HepG2 (cell line): Measurements from ENCODE around the gene NYNRIN. TPM values are rescaled to one million over a fixed set of nuclear protein-coding genes. Genes with fewer than 3 reads are reported as not detected.

ENCODE experiments used
- ATRX ChIP-seq: sonication (generic); formaldehyde crosslinking; IDR thresholded peaks from 2 replicates; pipeline ENCODE4 v1.4.0; 2020; ENCODE audit warnings: missing genetic modification reagents, borderline replicate concordance
- EEA1 ChIP-seq: sonication (generic); formaldehyde crosslinking; IDR thresholded peaks from 2 replicates; pipeline ENCODE4 v1.5.1; 2020; ENCODE audit warnings: mild to moderate bottlenecking, missing genetic modification reagents, borderline replicate concordance
- HDAC6 ChIP-seq: fragments of 200-600 bp; sonication (generic); IDR thresholded peaks from 2 replicates; pipeline ENCODE4 v1.7.0; 2017; ENCODE audit warnings: mild to moderate bottlenecking, antibody characterized with exemption, low read length, low read depth
- KMT2A ChIP-seq: sonication (generic); formaldehyde crosslinking; IDR thresholded peaks from 2 replicates; pipeline ENCODE4 v1.4.0; 2020; ENCODE audit warnings: missing genetic modification reagents
- RAD51 ChIP-seq: fragments of 450-650 bp; IDR thresholded peaks from 2 replicates; pipeline ENCODE4 v1.6.1; 2016; ENCODE audit warnings: borderline replicate concordance
- RBM22 ChIP-seq: fragments of 200-400 bp; formaldehyde crosslinking; optimal IDR thresholded peaks from 2 replicates; pipeline ENCODE3; 2017; ENCODE audit warnings: mild to moderate bottlenecking, low read length, moderate library complexity
- REXO4 ChIP-seq: sonication (generic); formaldehyde crosslinking; IDR thresholded peaks from 2 replicates; pipeline ENCODE4 v1.8.0; 2022; ENCODE audit warnings: missing genetic modification reagents, mild to moderate bottlenecking, borderline replicate concordance
- SRSF9 ChIP-seq: fragments of 200-400 bp; formaldehyde crosslinking; IDR thresholded peaks from 2 replicates; pipeline ENCODE4 v1.6.1; 2018; ENCODE audit warnings: borderline replicate concordance, mild to moderate bottlenecking, low read depth, low read length; ENCODE audit not compliant: insufficient read depth, poor library complexity, severe bottlenecking
- ZKSCAN1 ChIP-seq: fragments of 150-350 bp; IDR thresholded peaks from 2 replicates; pipeline ENCODE4 v1.6.1; 2014; ENCODE audit warnings: low read length
- ZKSCAN8 ChIP-seq: IDR thresholded peaks from 2 replicates; pipeline ENCODE4 v1.6.1; 2016; ENCODE audit warnings: borderline replicate concordance, missing genetic modification reagents, missing compliant biosample characterization
- ZNF354B ChIP-seq: sonication (generic); formaldehyde crosslinking; IDR thresholded peaks from 2 replicates; pipeline ENCODE4 v1.8.0; 2022; ENCODE audit warnings: mild to moderate bottlenecking, missing genetic modification reagents
- ZNF563 ChIP-seq: sonication (generic); formaldehyde crosslinking; IDR thresholded peaks from 2 replicates; pipeline ENCODE4 v1.8.0; 2022; ENCODE audit warnings: mild to moderate bottlenecking, moderate library complexity, missing genetic modification reagents
- ZNF737 ChIP-seq: sonication (generic); formaldehyde crosslinking; IDR thresholded peaks from 2 replicates; pipeline ENCODE4 v1.5.0; 2020; ENCODE audit warnings: missing genetic modification reagents, mild to moderate bottlenecking, borderline replicate concordance
- ZNF780A ChIP-seq: sonication (generic); formaldehyde crosslinking; IDR thresholded peaks from 2 replicates; pipeline ENCODE4 v1.8.0; 2022; ENCODE audit warnings: mild to moderate bottlenecking, missing genetic modification reagents, moderate library complexity
- polyA plus RNA-seq, 8 experiments: library from polyadenylated mRNA; depleted of rRNA in 3 of 8; stranded (reverse) in 7 of 8; unstranded in 1 of 8; fragments of >200 nt; fragmentation: Illumina TruSeq in 4 of 8; extraction: Trizol in 4 of 8; gene quantifications; 2 replicates each; pipeline versions ENCODE4 v1.2.1 to v1.2.3, GENCODE V29; 2011 to 2016; ENCODE audit warnings: low read depth in 4 of 8, missing spikeins in 1 of 8, mixed read lengths in 1 of 8; ENCODE audit not compliant: insufficient read depth in 1 of 8
- total RNA-seq, 5 experiments: library from RNA; depleted of rRNA; stranded (reverse); fragments of >200 nt; fragmentation: Illumina TruSeq; extraction: Trizol; gene quantifications; 2 replicates each; pipeline ENCODE4 v1.2.3, GENCODE V29; 2016; ENCODE audit warnings: low read depth in 1 of 5
- TF ChIP-seq, protein P1 (sequence below): sonication (generic); formaldehyde crosslinking; conservative IDR thresholded peaks from 2 replicates; pipeline ENCODE4 v1.4.0; 2020; ENCODE audit warnings: missing genetic modification reagents
- TF ChIP-seq, protein P2 (sequence below), 2 experiments: sonication (generic) in 1 of 2; formaldehyde crosslinking in 1 of 2; IDR thresholded peaks; 2 replicates each; pipeline versions ENCODE4 v1.6.1 to v1.9.0; 2014 to 2022; ENCODE audit warnings: antibody characterized with exemption in 1 of 2, borderline replicate concordance in 1 of 2, inconsistent platforms in 1 of 2, low read depth in 1 of 2, missing genetic modification reagents in 1 of 2
- TF ChIP-seq, protein P3 (sequence below): sonication (generic); formaldehyde crosslinking; conservative IDR thresholded peaks from 2 replicates; pipeline ENCODE4 v1.4.0; 2020; ENCODE audit warnings: mild to moderate bottlenecking, missing genetic modification reagents, moderate library complexity

The NYNRIN gene
- total and polyA plus RNA-seq, 2 of the 13 experiments (the other 11 are each of a cell fraction or from before 2014, with no cell fraction given), result 0.63 to 1.1 TPM

DNA sequence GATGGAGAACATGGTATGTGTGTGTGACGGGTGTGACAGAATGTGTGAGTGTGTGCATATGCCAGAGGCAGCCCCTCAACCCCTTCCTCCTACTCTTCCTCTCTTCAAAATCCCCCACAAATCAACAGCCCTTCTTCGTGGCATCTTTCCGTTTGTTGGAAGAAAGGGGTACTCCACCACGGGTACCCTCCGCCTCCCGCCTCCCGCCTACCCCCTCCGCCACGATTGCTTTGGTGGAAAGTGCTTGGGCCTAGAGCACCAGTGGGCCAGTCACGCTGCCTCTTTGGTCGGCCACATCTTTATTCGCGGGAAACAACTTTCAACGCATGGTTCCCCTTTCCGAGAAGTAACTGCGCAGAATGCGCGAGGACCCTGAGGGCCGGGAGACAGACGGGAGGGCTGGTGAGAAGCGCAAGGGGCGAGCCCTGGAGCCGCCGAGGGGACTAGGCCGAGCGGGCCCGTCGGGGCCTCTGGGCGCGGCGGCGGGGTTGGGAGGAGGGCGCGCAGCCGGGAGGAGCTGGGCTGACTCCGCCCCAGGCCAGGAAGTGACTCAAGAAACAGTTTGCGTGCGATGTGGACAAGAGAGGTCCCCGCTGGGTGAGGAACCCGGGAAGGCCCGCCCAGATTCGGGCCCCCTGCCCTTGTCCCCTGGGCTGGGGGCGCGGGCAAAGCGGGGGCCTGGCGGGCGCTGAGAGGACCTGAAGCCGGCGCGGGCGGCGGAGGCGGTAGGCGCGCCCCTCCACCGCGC, 30.8 kb downstream of the NYNRIN start, which contains the start of the genes CBLN3 and KHNYN (continued):
- TF ChIP-seq, protein P1, sequence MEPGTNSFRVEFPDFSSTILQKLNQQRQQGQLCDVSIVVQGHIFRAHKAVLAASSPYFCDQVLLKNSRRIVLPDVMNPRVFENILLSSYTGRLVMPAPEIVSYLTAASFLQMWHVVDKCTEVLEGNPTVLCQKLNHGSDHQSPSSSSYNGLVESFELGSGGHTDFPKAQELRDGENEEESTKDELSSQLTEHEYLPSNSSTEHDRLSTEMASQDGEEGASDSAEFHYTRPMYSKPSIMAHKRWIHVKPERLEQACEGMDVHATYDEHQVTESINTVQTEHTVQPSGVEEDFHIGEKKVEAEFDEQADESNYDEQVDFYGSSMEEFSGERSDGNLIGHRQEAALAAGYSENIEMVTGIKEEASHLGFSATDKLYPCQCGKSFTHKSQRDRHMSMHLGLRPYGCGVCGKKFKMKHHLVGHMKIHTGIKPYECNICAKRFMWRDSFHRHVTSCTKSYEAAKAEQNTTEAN (CRISPR knock-in tag), result peak; percentile 62
- TF ChIP-seq ZNF737 (no peak), ZKSCAN1 (no peak), ZKSCAN8 (CRISPR knock-in tag) (peak; percentile 80), ZNF563 (CRISPR knock-in tag) (no peak), ZNF354B (CRISPR knock-in tag) (0 out of 2 replicates have a peak, but pooled peaks have one; percentile 4), ATRX (CRISPR knock-in tag) (no peak), EEA1 (CRISPR knock-in tag) (peak; percentile 83; the same call in 1 of the 2 replicates), SRSF9 (no peak), RBM22 (peak; percentile 51), REXO4 (CRISPR knock-in tag) (no peak), KMT2A (CRISPR knock-in tag) (peak; percentile 80), RAD51 (no peak), ZNF780A (0 out of 2 replicates have a peak, but pooled peaks have one; percentile 6), HDAC6 (no peak)
- TF ChIP-seq, protein P2, sequence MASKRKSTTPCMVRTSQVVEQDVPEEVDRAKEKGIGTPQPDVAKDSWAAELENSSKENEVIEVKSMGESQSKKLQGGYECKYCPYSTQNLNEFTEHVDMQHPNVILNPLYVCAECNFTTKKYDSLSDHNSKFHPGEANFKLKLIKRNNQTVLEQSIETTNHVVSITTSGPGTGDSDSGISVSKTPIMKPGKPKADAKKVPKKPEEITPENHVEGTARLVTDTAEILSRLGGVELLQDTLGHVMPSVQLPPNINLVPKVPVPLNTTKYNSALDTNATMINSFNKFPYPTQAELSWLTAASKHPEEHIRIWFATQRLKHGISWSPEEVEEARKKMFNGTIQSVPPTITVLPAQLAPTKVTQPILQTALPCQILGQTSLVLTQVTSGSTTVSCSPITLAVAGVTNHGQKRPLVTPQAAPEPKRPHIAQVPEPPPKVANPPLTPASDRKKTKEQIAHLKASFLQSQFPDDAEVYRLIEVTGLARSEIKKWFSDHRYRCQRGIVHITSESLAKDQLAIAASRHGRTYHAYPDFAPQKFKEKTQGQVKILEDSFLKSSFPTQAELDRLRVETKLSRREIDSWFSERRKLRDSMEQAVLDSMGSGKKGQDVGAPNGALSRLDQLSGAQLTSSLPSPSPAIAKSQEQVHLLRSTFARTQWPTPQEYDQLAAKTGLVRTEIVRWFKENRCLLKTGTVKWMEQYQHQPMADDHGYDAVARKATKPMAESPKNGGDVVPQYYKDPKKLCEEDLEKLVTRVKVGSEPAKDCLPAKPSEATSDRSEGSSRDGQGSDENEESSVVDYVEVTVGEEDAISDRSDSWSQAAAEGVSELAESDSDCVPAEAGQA (IDR thresholded peaks at IDR 0.05; ENCODE audit: low read depth), result 0 out of 2 replicates have a peak, but pooled peaks have one; percentile 3
- TF ChIP-seq, protein P2 (CRISPR knock-in tag; IDR thresholded peaks at IDR 0.05; ENCODE audit: borderline replicate concordance), result no peak
- TF ChIP-seq, protein P3, sequence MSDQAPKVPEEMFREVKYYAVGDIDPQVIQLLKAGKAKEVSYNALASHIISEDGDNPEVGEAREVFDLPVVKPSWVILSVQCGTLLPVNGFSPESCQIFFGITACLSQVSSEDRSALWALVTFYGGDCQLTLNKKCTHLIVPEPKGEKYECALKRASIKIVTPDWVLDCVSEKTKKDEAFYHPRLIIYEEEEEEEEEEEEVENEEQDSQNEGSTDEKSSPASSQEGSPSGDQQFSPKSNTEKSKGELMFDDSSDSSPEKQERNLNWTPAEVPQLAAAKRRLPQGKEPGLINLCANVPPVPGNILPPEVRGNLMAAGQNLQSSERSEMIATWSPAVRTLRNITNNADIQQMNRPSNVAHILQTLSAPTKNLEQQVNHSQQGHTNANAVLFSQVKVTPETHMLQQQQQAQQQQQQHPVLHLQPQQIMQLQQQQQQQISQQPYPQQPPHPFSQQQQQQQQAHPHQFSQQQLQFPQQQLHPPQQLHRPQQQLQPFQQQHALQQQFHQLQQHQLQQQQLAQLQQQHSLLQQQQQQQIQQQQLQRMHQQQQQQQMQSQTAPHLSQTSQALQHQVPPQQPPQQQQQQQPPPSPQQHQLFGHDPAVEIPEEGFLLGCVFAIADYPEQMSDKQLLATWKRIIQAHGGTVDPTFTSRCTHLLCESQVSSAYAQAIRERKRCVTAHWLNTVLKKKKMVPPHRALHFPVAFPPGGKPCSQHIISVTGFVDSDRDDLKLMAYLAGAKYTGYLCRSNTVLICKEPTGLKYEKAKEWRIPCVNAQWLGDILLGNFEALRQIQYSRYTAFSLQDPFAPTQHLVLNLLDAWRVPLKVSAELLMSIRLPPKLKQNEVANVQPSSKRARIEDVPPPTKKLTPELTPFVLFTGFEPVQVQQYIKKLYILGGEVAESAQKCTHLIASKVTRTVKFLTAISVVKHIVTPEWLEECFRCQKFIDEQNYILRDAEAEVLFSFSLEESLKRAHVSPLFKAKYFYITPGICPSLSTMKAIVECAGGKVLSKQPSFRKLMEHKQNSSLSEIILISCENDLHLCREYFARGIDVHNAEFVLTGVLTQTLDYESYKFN (CRISPR knock-in tag), result peak; percentile 63; the same call in 1 of the 2 replicates
